Measurements from ENCODE around the gene ZNF70.

The ZNF70 gene

DNA sequence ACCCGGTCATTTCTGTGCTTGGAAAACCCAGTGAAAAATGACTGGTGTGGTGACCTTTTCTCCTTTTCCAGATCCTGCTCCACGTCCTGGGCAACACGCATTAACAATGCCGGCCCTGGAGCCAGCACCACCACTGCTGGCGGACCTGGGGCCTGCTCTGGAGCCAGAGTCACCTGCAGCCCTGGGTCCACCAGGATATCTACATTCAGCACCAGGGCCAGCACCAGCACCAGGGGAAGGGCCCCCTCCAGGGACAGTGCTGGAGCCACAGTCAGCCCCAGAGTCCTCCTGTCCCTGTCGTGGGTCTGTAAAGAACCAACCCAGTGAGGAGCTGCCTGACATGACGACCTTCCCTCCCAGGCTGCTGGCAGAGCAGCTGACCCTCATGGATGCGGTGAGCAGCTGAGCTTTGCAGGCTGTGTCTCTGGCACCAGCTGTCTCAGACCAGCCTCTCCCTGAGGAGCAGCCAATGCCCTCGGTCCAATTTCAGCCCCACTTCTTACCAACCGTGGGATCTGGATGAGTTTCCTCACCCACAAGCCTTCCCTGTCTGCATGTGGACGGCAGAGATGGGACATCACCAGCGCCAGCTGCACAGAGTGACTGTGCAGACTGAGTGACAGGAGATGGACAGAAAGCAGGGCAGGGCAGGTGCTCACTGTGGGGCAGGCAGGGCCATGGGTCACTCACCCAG, 58.2 kb downstream of the ZNF70 start:
- no peak for DNase-seq (ENCODE audit: low read depth in 2 of 2)

DNA sequence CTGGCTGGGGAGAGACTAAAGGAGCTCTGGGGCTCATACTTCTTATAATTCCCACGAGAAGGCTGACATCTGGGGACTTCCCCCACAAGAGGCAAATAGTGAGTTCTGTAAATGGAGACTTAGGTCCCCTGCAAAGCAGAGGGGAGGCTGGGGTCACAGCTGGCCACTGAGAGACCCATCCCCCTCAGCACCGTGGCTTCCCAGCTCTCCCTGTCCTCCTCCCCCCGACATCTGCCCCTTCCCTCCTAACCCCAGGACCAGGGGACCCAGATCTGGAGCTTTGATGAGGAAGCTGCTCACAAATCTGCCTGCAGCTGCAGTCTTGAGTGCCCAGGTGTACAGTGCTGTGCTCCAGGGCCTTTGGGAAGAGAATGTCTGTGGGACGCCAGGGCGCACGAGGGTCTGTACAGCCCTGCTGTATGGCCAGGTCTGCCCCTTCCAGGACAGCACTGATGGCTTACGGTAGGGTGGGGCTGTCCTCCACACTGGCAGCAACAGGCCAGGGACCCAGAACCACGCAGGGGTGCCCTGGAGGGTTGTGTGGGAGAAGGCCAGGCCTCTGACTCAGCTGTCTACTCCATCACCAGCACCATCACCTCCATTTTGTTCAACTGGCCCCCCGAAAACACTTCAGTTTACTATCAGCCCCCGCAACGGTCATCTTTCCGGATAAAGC, 59.0 kb downstream of the ZNF70 start:
- DNase-seq (ENCODE audit: low read depth in 2 of 2), result no peak

- no peak for DNase-seq (ENCODE audit: low read depth in 2 of 2)
These were observed 60.2 kb downstream of the ZNF70 start, which contains the start of gene RGL4 for GRCh38 chr22:23690713-23691112. RGL4 (plus strand) TSS chr22:23691013; CDS start chr22:23692031, 1,018 bp downstream.

DNA sequence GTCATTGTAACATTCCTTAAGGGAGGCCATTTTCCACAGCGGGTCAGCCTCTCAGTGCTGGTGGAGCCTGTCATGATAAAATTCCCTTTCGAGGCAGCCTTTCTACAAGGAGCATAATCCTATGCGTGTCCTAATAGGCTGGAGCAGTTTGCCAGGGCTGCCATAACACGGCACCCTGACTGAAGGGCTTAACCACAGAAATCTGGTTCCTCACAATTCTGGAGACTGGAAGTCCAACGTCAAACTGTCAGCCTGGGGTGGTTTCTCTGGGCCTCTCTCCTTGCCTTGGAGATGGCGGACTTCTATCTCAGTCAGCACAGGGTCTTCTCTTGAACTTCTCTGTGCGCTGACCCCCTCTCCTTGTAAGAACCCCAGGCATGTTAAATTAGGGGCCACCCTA, 61.5 kb downstream of the ZNF70 start:
- no peak for DNase-seq (ENCODE audit: low read depth in 2 of 2)

All from stimulated activated CD8-positive, alpha-beta memory T cell treated with anti-CD3 and anti-CD28 coated beads, Interleukin-15, amount 100 ng/mL, for 48 hours (primary cell).